Measurements from ENCODE around the gene CCDC137. TPM values are rescaled to one million over a fixed set of nuclear protein-coding genes. Genes with fewer than 3 reads are reported as not detected.
A peak's percentile ranks its signal among the peaks of the same experiment; 100 is the strongest.

CCDC137 gene
- total RNA-seq, 2 donors from 2014 or later, result 35.8 to 44.2 TPM

GRCh38 chr17:81711814-81712467 is 45.4 kb downstream of the CCDC137 start, which contains the start of gene SLC25A10:
SLC25A10 (plus strand) TSS chr17:81712284; CDS start chr17:81712427, 143 bp downstream.
- Mint-ChIP-seq H3K27me3 (ENCODE audit: insufficient read depth) (peaks cover 3% of the 10 kb centered on the region), H3K36me3 (ENCODE audit: low read depth) (peaks cover 8% of the 10 kb centered on the region), H3K27ac (peak within 1 kb of the TSS; percentile 75), H3K9me3 (no peaks in the 10 kb centered on the region), H3K4me3 (peak within 1 kb of the TSS; percentile 74), H3K4me1 (peaks cover 6% of the 10 kb centered on the region)
- no peaks in the 10 kb centered on the region for H3K9me3 ChIP-seq (ENCODE audit: control insufficient read depth, low read length)
- 0% methylated on average over 26 to 89 of the region's 89 CpGs for WGBS, 2 experiments (ENCODE audit: insufficient coverage in 1 of 2, insufficient read length in 1 of 2)
- no peak for TF ChIP-seq CTCF (conservative IDR thresholded peaks at IDR 0.05)
- peak; percentile 89 for DNase-seq
- H3K4me1 ChIP-seq (ENCODE audit: control insufficient read depth, insufficient read depth, low read length), result peaks cover 12% of the 10 kb centered on the region
- H3K9ac ChIP-seq (ENCODE audit: extremely low read depth, low read length, poor library complexity, severe bottlenecking), result peak within 1 kb of the TSS; percentile 57
- peaks cover 14% of the 10 kb centered on the region for H3K36me3 ChIP-seq (ENCODE audit: control insufficient read depth, insufficient read depth, low read length)
- no peaks in the 10 kb centered on the region for H3K27me3 ChIP-seq (ENCODE audit: control insufficient read depth, insufficient read depth, low read length, poor library complexity, severe bottlenecking)
- H3K4me3 ChIP-seq (ENCODE audit: low read length), result peak within 1 kb of the TSS; percentile 79
- no peak within 1 kb of the TSS for H3K27ac ChIP-seq (ENCODE audit: low read depth, low read length)

- peak overlapping the region; percentile 79 for H3K4me3 ChIP-seq (ENCODE audit: low read length)
- peaks cover 5% of the 10 kb centered on the region for H3K36me3 Mint-ChIP-seq (ENCODE audit: low read depth)
- peaks cover 12% of the 10 kb centered on the region for H3K4me1 ChIP-seq (ENCODE audit: control insufficient read depth, insufficient read depth, low read length)
- no peaks in the 10 kb centered on the region for H3K27me3 ChIP-seq (ENCODE audit: control insufficient read depth, insufficient read depth, low read length, poor library complexity, severe bottlenecking)
- peak overlapping the region; percentile 75 for H3K27ac Mint-ChIP-seq
- H3K9me3 ChIP-seq (ENCODE audit: control insufficient read depth, low read length), result no peaks in the 10 kb centered on the region
- peaks cover 6% of the 10 kb centered on the region for H3K4me1 Mint-ChIP-seq
- peak; percentile 80 for DNase-seq
- H3K4me3 Mint-ChIP-seq, result peak overlapping the region; percentile 74
- 1 to 5% methylated on average over 31 to 41 of the region's 41 CpGs for WGBS, 2 experiments (ENCODE audit: insufficient coverage in 1 of 2, insufficient read length in 1 of 2)
- H3K27me3 Mint-ChIP-seq (ENCODE audit: insufficient read depth), result peaks cover 3% of the 10 kb centered on the region
- H3K27ac ChIP-seq (ENCODE audit: low read depth, low read length), result no peak overlapping the region
- H3K9me3 Mint-ChIP-seq, result no peaks in the 10 kb centered on the region
- peak; percentile 30 for TF ChIP-seq CTCF (conservative IDR thresholded peaks at IDR 0.05)
- peaks cover 10% of the 10 kb centered on the region for H3K36me3 ChIP-seq (ENCODE audit: control insufficient read depth, insufficient read depth, low read length)
- H3K9ac ChIP-seq (ENCODE audit: extremely low read depth, low read length, poor library complexity, severe bottlenecking), result peak overlapping the region; percentile 57
Observed at GRCh38 chr17:81712468-81713003, 46.0 kb downstream of the CCDC137 start.

GRCh38 chr17:81713004-81713555 is 46.5 kb downstream of the CCDC137 start:
- no peak for TF ChIP-seq CTCF (conservative IDR thresholded peaks at IDR 0.05)
- Mint-ChIP-seq H3K27ac (peak overlapping the region; percentile 75), H3K4me3 (peak overlapping the region; percentile 74), H3K27me3 (ENCODE audit: insufficient read depth) (peaks cover 3% of the 10 kb centered on the region), H3K36me3 (ENCODE audit: low read depth) (peaks cover 6% of the 10 kb centered on the region), H3K4me1 (peaks cover 6% of the 10 kb centered on the region), H3K9me3 (no peaks in the 10 kb centered on the region)
- peaks cover 4% of the 10 kb centered on the region for H3K36me3 ChIP-seq (ENCODE audit: control insufficient read depth, insufficient read depth, low read length)
- peaks cover 12% of the 10 kb centered on the region for H3K4me1 ChIP-seq (ENCODE audit: control insufficient read depth, insufficient read depth, low read length)
- no peaks in the 10 kb centered on the region for H3K9me3 ChIP-seq (ENCODE audit: control insufficient read depth, low read length)
- DNase-seq, result no peak
- H3K27me3 ChIP-seq (ENCODE audit: control insufficient read depth, insufficient read depth, low read length, poor library complexity, severe bottlenecking), result no peaks in the 10 kb centered on the region
- peak overlapping the region; percentile 65 for H3K27ac ChIP-seq (ENCODE audit: low read depth, low read length)
- WGBS, 2 experiments (ENCODE audit: insufficient coverage in 1 of 2, insufficient read length in 1 of 2), result 51 to 64% methylated on average over 18 of the region's 18 CpGs
- H3K4me3 ChIP-seq (ENCODE audit: low read length), result peak overlapping the region; percentile 79
- H3K9ac ChIP-seq (ENCODE audit: extremely low read depth, low read length, poor library complexity, severe bottlenecking), result peak overlapping the region; percentile 57

All from endodermal cell (in vitro differentiated cells).